GM18517 (cell line): ENCODE measurements around the gene COL25A1.

Experiments
- ATAC-seq: cut with Tn5 transposase; IDR thresholded peaks from one replicate; pipeline ENCODE4 v1.9.1; 2021; ENCODE audit warnings: mild to moderate bottlenecking, moderate library complexity; ENCODE audit not compliant: unreplicated experiment

The COL25A1 gene

DNA sequence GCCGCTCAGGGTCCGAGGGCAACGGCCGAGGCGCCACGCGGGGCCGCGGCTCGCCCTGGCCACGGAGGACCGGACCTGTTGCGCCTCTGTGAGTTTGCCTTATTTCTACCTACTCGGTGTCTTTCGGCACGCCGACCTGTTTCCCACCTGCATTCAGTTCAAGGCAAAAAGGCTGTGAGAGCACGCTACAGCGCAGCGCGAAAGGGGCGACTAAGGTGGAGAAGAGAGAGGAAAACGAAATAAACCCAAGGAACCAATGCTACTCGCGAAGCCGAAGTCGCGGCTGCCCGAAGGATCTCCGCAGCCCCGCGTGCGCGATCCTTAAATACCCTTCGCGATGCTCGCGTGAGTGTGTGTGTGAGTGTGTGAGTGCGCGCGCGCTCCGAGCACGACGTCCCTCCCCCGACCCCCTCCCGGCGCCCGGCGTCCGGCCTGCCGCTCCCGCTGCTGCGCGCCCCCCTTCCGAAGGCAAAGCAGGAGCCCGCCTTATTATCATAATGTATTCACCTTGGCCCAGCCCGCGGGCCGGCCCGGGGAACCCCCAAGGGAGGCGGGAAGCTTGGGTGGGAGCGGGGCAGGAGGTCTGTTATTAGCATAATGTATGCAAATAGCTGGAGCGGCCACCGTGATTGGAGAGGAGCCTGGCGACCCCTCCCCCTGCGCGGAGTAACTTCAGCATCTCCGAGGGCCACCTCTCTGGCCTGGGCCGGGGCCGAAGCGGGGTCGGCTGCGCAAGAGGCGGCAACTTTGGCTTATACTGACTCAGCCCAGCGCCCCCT is at the start of gene COL25A1:
Gene COL25A1 (minus strand): TSS at position 298 of the 779 bp plus-strand sequence.
- no peak for ATAC-seq

DNA sequence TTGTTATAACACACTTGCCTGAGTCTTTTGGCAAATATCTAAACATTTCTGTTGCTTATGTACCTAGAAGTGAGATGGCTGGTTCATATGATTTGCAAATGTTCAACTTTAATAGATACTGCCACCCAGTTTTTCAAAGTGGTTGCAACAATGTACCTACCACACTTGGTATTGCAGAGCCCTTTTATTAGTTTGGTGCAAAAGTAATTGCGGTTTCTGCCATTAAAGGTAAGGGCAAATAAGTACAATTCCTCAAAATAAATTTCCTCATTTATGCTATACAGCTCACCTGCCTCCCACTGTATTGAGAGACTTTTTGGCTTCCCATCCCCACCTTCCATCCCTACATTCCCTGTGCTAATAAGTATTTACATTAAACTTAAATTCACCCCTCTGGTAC is 47.7 kb upstream of the COL25A1 start:
- no peak for ATAC-seq

DNA sequence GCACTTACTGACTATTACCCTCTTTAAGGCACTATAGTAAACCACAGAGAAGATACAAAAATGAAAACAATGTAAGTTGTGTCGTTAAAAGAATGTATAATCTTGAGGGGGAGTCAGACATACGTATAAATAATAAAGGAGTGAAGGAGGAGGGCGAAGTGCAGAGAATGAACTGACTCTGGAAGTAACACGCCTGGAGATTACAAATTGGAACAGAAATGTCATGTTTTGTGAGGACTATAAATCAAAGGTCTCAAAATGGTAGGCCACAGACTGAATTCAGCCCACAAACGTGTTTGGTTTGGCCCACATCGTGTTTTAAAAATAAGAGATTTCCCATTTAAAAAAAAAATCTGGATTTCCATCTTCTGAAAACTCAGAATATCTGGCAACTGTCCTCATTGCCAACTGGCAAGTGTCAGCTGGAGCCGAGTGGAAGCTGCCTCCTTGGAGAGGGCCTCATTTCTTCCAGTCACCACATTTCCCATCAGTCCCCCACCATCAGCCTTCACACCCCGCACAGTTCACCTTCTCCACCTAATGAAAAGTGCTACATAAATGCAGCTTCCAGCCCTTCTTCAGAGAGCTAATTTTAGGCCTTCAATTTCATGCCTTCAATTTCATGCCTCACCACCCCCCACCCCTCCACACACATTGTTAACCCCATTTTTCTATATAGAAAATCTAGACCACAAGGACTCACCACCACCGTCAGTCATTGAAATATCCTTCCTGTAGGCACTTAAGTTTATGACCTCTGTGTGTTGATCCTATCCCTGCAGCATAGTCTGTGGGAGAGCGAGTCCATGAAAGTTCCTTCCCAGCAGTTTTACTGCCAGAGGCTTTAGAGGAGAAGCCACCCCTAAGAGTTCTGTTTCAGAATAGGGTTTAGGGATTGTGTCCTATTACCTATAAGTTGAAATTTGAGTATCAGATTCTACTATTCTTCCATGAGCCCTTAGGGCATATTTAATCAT is 32.0 kb upstream of the COL25A1 start:
- no peak for ATAC-seq

DNA sequence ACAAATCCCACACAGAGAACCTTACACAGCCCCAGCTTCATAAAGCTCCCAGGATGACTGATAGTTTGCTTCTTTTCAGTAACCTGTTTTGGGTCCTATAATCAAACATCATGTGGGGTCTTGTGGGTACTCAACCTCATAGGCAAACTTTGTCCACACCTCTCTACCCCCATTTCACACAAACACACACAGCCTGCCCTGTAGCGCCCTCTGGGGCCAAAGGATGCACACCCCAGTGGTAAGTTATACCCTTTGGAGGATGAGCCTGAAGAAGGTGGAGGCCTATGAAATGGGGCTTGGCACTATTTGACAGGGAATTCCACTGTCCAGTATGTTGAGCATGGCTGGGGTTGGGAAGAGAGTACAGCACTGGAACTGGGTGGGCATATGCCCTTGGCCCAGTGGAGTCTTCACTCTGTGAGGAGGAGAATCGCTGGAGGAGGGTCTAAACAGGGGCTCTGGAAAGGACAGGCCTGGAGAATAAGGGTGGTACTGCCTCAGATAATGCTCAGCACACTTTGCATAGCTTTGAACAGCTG is 30.5 kb upstream of the COL25A1 start:
- ATAC-seq, result no peak

DNA sequence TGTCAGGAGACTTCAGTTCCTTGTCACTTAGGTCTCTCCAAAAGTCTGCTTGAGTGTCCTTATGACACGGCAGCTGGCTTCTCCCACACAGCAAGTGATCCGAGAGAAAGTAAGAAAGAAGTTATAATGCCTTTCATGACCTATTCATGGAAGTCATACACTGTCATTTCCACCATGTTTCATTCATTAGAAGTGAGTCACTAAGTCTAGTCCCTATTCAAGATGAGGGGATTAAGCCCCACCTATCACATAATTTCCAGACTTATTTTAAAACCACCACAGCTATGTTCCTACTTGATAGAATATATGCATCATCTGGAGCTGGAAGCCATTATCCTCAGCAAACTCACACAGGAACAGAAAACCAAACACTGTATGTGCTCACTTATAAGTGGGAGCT is 25.2 kb upstream of the COL25A1 start:
- no peak for ATAC-seq

DNA sequence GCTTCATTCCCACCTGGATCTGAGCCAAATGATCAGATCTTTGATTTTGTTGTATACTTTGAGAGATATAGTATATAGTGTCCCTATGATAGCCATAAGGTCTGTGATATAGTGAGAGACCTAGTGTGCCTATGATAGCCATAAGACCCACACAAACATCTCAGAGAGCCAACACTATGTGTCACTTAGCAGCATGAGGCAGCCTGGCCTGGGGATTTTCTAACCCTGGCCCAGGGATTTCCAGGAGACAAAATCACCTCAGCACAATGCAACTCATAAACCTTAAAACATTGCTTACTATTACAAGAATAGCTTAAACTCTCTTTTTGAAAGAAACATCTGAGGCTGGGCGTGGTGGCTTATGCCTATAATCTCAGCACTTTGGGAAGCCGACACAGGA is 23.2 kb upstream of the COL25A1 start:
- ATAC-seq, result no peak

DNA sequence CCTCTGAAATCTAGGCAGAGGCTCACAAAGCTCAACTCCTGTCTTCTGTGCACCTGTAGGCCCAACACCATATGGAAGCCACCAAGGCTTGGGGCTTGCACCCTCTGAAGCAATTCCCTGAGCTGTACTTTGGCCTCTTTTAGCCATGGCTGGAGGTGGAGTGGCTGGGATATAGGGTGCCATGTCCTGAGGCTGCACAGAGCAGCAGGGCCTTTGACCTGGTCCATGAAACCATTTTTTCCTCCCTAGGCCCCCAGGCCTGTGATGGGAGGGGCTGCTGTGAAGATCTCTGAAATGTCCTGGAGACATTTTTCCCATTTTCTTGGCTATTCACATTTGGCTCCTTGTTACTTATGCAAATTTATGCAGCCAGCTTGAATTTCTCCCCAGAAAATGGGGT is 20.9 kb upstream of the COL25A1 start:
- no peak for ATAC-seq

DNA sequence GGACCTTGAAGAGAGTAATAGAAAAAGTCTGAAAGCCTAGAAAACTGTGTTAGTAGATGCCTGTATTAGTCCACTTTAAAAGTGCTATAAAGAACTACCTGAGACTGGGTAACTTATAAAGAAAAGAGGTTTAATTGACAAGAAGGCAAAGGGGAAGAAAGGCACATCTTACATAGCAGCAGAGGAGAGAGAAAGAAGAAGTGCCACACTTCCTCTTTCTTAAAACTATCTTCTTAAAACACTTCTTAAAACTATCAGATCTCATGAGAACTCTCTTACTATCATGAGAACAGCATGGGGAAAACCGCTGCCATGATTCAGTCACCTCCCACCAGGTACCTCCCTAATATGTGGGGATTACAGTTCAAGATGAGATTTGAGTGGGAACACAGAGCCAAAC is 18.8 kb upstream of the COL25A1 start:
- ATAC-seq, result no peak

DNA sequence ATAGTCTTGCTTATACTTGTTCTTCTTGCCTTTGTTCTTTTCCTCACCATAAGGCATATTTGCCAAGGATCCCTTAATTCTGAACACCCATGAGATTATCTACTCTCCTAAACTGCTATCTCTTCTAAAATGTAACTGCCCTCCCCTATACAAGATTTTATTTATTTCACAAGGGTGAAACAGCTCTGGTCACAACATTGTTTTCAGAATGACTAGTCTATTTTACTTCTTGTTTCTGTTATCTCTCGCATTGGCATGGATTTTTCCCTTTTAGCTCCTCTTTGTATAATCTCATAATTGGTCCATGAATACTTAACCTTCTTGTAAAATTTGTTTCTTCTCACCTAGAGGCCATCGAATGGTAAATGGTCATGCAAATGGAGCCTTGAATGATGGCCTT is 17.2 kb upstream of the COL25A1 start:
- ATAC-seq, result no peak

DNA sequence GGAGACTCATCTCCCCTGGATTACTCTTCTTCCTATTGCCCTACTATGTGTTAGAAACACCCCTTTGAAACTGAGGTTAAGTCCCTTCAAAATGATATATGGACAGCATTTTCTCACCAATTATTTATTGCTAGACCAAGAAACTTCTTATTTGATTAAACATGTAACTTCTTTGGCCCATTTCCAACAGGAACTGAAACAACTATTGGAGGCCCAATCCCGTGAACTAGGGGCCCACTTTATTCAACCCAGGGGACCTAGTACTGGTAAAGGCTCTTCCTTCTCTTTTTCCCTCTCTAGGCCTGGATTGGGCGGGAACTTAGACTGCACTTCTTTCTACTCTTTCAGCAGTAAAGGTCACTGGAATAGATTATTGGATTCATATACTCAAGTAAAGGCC is 16.7 kb upstream of the COL25A1 start:
- no peak for ATAC-seq

DNA sequence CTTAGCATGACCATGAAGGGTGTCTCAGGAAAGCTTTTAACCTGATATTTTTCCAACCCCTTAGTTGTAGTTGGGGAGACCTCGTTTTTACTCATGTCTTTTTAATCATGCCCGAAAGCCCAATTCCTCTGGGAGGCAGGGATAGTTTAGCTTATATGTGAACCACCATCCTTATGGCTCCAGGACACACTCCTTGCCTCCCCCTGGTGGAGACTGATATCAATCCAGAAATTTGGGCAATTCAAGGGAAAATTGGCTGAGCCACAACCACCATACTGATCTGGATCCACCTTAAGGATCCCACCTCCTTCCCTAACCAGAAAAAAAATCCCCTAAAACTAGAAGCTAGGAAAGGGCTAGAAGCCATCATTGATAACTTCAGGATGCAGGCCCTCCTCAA is 13.4 kb upstream of the COL25A1 start:
- ATAC-seq, result no peak

DNA sequence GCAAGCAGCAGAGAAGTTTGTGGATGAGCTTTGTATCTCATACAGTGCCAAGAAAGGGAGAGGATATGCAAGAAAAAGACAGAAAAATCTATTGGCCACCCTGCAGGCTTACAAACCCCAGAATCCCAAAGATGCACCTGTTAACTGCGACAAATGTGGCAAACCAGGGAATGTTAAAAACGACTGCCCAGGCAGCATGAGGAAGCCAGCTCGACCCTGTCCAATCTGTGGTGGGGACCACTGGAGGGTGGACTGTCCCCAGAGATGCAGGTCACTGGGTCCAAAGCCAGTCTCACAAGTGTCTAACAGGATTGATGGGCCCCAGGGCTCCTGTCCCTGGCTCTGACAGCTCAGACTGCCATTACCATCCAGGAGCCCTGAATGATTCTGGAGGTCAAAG is 12.9 kb upstream of the COL25A1 start:
- no peak for ATAC-seq

DNA sequence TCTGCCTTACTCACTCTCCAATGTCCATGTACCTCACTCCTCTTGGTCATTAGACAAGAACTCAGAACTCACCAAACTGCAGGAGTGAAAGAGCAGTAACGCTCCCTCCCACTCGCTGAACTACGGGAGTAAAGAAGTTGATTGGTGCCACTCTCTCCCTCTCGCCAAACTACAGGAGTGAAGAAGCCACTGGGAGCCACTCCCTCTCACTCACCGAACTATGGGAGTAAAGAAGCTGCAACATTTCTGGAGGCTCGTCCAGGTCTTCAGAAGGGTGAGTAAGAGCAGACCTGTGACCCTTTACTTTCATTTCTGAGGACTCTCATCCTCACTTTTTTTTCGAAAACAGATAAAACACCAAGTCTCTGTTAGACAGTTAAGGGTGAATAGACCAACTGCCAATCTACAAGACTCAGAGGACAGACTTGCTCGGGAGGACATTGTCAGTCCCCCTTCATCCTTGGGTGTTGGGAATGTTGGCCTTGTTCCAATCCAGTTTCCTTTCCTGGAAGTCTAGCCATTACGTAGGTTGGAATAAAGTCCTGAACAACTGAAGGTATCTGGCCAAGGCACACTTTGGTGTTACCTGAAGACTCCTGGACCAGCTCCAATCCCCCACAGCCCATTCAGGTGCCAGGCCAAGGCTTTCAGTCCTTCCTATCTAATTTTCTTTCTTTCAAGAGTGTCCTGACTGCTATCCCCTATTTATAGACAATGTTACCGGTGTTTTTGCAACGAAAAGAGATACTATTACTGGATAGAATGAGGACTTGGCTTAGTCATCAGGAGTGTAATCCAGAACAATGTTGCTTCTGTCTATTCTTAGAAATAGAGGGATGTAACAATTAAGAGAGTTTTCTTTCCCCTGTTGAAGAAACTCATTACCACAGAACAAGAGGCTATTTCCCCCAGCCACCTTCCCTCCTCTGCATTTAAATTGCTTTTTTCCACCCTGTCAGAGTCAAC is 11.0 kb upstream of the COL25A1 start:
- no peak for ATAC-seq

DNA sequence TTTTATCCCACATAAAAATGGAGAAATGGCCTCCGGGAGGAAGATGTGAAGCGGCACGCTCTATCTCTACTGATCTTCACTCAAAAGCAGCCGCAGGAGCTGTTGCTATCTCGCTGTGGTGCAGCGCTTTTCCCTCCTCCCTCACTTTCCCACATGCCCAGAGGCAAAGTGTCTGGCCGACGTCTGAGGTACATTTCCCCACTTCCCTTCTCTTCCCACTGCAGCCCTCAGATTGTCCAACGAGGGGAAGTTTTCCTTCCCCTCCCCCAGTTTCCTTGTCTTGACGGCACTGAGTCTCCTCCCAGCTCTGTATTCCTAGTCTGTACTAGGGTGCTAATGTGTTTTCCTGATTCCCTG is 660 bp upstream of the COL25A1 start:
- ATAC-seq, result no peak

DNA sequence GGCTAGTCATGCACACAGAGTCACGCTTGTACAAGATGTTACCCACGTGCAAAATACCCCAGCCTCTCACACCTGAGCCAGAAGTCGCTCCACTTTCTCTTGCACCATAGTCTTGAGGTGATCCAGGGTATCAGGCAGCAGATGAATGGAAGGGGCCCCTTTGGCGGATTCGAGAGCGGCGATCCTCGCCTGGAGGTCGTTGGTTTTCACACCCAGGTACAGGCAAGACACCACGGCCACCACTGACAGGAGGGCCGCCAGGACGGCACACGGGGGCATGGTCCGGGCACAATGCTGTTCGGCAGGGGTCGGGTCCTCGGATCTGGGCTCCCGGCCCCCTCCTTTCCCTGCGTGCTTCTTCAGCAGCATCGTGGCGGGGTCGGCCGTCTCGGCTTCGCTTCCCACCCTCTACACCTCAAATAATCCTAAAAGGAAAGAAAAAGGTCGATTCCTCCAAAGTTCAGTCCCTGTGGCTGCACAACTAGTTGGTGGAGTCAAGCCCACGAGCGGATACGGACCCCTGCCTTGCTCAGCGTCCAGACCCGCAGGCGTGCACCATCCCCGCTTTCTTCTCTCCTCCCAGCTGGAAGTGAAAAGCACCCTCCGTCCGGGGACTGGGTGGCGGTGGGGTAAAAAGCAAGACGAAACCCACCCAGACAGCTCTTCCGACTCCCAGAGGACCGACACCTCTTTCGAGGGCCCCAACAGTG is 652 bp downstream of the COL25A1 start:
- ATAC-seq, result no peak

DNA sequence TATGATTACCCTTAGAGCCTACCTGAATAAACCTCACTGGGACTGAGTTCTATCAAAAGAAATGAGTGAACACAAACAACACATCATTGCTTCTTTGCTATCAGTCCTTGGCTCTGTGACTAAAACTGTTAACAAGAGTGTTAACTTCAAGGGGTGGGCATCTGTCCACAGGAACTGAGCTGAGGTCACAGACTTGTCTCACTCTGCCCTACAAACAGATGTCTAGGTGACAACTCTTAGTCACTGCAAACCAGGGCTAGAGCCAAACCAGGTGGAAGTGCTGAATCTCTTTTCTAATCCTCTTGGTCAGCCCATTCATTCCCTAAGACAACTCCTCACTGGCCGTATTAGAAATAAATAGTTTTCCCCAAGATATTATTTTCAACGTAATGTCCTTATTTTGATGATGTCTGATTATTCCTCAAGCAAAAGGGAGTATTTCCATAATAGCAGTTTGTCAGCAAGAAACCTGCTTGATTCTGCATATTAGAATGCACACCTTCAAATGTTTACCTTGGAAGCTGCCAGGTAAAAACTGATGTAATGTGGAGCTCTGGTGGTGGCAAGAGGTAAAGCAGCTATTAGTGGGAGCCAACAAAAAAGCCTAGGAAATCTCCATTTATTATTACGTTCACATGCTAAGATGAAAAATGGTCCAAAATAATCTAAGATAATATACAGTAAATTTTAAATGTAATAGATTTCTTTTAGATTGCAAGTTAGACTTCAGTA is 4.0 kb downstream of the COL25A1 start:
- ATAC-seq, result no peak

DNA sequence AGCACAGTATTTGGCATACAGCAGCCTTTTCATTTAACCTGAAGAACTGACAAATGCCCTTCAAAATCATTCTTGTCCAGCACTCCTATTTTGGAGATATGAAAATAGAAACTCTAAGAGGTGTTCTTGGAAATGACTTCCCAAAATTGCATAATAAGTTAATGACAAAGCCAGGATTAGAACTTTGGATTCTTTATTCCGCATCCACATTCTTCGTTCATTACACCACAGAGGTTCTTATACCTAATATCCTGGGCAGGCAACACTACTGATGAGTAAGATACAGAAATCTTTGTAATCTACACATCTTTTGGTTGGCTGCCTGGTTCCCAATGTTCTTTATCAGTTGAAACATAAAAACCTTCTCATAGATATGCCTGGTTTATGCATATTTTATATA is 5.9 kb downstream of the COL25A1 start:
- no peak for ATAC-seq

DNA sequence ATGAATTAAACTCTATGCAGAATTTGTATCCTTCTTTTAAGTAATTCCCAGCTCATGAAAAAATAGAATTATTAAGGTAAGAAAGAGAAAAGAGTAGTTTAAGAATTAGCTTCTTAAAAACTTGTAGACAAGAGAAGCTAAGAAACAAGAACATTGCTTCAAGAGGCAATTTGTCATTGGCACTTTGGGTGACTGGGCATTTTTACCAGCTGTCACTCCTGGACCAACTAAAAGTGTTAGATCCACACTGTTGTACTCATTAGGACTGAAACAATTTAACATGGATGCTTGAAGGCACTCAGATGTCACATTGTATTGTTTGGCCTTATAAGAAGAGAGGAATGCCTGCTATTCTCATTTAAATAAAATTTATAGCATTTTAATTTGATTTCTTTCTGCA is 7.4 kb downstream of the COL25A1 start:
- ATAC-seq, result no peak

DNA sequence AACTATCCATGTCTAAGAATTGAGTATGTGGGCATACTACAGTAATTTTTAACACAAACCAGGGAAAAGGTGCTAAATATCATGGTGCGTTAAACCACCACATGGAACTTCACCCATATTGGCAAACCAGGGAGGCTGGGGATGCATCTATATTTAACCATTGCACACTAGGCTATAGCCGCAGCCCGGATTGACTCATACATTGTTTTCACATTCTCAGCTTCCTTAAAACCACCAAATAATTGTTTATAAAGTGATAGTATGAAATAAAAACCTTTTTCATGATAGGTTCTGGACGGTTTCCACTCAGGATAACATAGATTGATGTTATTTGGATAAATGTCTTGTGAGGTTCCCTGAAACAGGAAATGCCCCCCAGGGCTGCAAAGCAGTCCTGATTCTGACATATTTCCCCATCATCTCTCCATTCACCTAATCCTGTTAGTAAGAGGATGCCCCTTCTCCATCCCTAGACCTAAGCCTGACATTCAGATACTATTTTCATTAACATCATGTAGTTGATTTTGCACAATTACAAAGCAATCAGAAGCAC is 7.9 kb downstream of the COL25A1 start:
- no peak for ATAC-seq
